Left colon (tissue), 2 donors: ENCODE results near the gene FFAR2. TPM values are rescaled to one million over a fixed set of nuclear protein-coding genes. Genes with fewer than 3 reads are reported as not detected.
"Not testable (repeated sequence)": the region's sequence is repeated elsewhere in the genome, so short reads cannot be mapped to it uniquely, and the experiment has no call there.

ENCODE experiments used
- ATAC-seq: fragments of 200-7000 bp; cut with Tn5 transposase; one replicate; pipeline ENCODE4 v1.9.1; 2020; ENCODE audit warnings: mild to moderate bottlenecking, moderate library complexity
- DNase-seq, 2 donors: peaks; one replicate each; pipeline ENCODE4 v3.0.0-alpha.2; 2020
- intact Hi-C, 2 donors: fragments of 100-400 bp; cut with DNase I in 1 of 2; cut with micrococcal nuclease in 1 of 2; formaldehyde crosslinking; loops; one replicate each; pipeline versions ENCODE4 v1.11.2 to v1.14.0; 2022; cut with DNase I, micrococcal nuclease
- total RNA-seq, 2 donors: library from RNA; stranded (reverse); fragmentation: NEBNext Ultra II Directional; extraction: Animal tissue kit (Norgen Biotek cat#: 25700); gene quantifications; one replicate each; pipeline ENCODE4 v1.2.1, GENCODE V29; 2021
- donor health status: DM: no; HTN: no; CAD: no.
- donor health status: DM: yes; HTN: yes; CAD: no.

FFAR2 gene
- total RNA-seq, 2 donors from 2014 or later, result 1.2 to 1.8 TPM

GRCh38 chr19:35445826-35446593 lies 2.0 kb upstream of the FFAR2 start:
- ATAC-seq (no peak), DNase-seq (no peak)
- intact Hi-C loops, result no loop called here

- intact Hi-C loops, result no loop called here
- DNase-seq (no peak), ATAC-seq (peak; percentile 73)
These were observed 1.4 kb downstream of the FFAR2 start for GRCh38 chr19:35449359-35450043.

- no peak for ATAC-seq
- no peak for DNase-seq
- intact Hi-C loops, result no loop called here
These were observed 3.5 kb downstream of the FFAR2 start for GRCh38 chr19:35451338-35452096.

GRCh38 chr19:35454663-35455062 lies 6.6 kb downstream of the FFAR2 start:
- intact Hi-C loops, result no loop called here
- no peak for ATAC-seq
- no peak for DNase-seq

- no peak for DNase-seq
- intact Hi-C loops, result no loop called here
- no peak for ATAC-seq
These were observed 7.7 kb downstream of the FFAR2 start for GRCh38 chr19:35455616-35456201.

GRCh38 chr19:35457173-35457572 lies 9.1 kb downstream of the FFAR2 start:
- no peak for ATAC-seq
- DNase-seq, result no peak
- intact Hi-C loops, result no loop called here

- DNase-seq (no peak), ATAC-seq (no peak)
- intact Hi-C loops, result no loop called here
These were observed 10.1 kb downstream of the FFAR2 start for GRCh38 chr19:35458192-35458591.

- ATAC-seq (peak; percentile 68), DNase-seq (peak in 1 of 2 donors; percentile 16)
- intact Hi-C loops, result no loop called here
These were observed 10.8 kb downstream of the FFAR2 start for GRCh38 chr19:35458731-35459391.

GRCh38 chr19:35459414-35460082 lies 11.5 kb downstream of the FFAR2 start:
- intact Hi-C loops, result no loop called here

GRCh38 chr19:35460608-35461007 lies 12.6 kb downstream of the FFAR2 start:
- ATAC-seq (no peak), DNase-seq (no peak)
- intact Hi-C loops, result no loop called here

More at GRCh38 chr19:35459414-35460082, 11.5 kb downstream of the FFAR2 start:
- ATAC-seq (no peak), DNase-seq (no peak)

- intact Hi-C loops, result no loop called here
- DNase-seq (no peak), ATAC-seq (no peak)
These were observed 13.0 kb downstream of the FFAR2 start for GRCh38 chr19:35461060-35461459.

- ATAC-seq, DNase-seq, intact Hi-C loops: not testable (repeated sequence)
These were observed 13.7 kb downstream of the FFAR2 start for GRCh38 chr19:35461788-35462187.

- ATAC-seq (peak; percentile 39), DNase-seq (no peak)
- intact Hi-C loops, result no loop called here
These were observed 14.5 kb downstream of the FFAR2 start for GRCh38 chr19:35462476-35462953.

- intact Hi-C loops, DNase-seq, ATAC-seq: not testable (repeated sequence)
These were observed 14.9 kb downstream of the FFAR2 start for GRCh38 chr19:35462956-35463355.

GRCh38 chr19:35466259-35466658 lies 18.2 kb downstream of the FFAR2 start:
- intact Hi-C loops, result no loop called here
- DNase-seq (no peak), ATAC-seq (no peak)

- DNase-seq, result peak; percentile 49 to 70
- ATAC-seq, result peak; percentile 100
- intact Hi-C loops, result no loop called here
These were observed 20.6 kb downstream of the FFAR2 start for GRCh38 chr19:35468637-35469036.

- ATAC-seq (no peak), DNase-seq (no peak)
- intact Hi-C loops, result no loop called here
These were observed 22.1 kb downstream of the FFAR2 start for GRCh38 chr19:35470128-35470527.

- DNase-seq, ATAC-seq, intact Hi-C loops: not testable (repeated sequence)
These were observed 23.0 kb downstream of the FFAR2 start for GRCh38 chr19:35471075-35471474.
